Vagina (tissue), 2 donors: ENCODE measurements around the gene TBX15.
"Not testable (repeated sequence)": the region's sequence is repeated elsewhere in the genome, so short reads cannot be mapped to it uniquely, and the experiment has no call there.

Experiments
- CTCF ChIP-seq, 3 experiments: fragments of 450-650 bp in 2 of 3; fragments of 200-600 bp in 1 of 3; sonication (generic) in 1 of 3; IDR thresholded peaks; one replicate each; pipeline ENCODE4 v1.5.1; 2017 to 2019; ENCODE audit warnings: antibody characterized with exemption in 3 of 3, mild to moderate bottlenecking in 2 of 3, moderate library complexity in 2 of 3
- POLR2A ChIP-seq, 2 donors: fragments of 450-650 bp; IDR thresholded peaks; one replicate each; pipeline ENCODE4 v1.6.1; 2017; ENCODE audit warnings: antibody characterized with exemption in 2 of 2, mild to moderate bottlenecking in 2 of 2, moderate library complexity in 2 of 2

GRCh38 chr1:118916346-118916745 is 71.8 kb downstream of the TBX15 start:
- not testable (repeated sequence) for TF ChIP-seq CTCF, POLR2A (IDR thresholded peaks at IDR 0.05)
